Ovary (tissue), 9 donors: Measurements from ENCODE around the gene PLAA. TPM values are rescaled to one million over a fixed set of nuclear protein-coding genes. Genes with fewer than 3 reads are reported as not detected.

Experiments used
- DNase-seq, 5 donors: peaks; one replicate each; pipeline ENCODE4 v3.0.0-alpha.2; 2019 to 2020
- H3K27ac ChIP-seq, 2 donors: fragments of 200-600 bp; one replicate each; pipeline versions ENCODE4 v1.5.1 to v1.8.0; 2019 to 2022
- H3K27me3 ChIP-seq: fragments of 200-600 bp; one replicate; pipeline ENCODE4 v1.8.0; 2022
- H3K36me3 ChIP-seq: fragments of 200-600 bp; sonication (generic); one replicate; pipeline ENCODE4 v1.5.1; 2019
- H3K4me1 ChIP-seq: one replicate; pipeline ENCODE4 v1.8.1; 2013; ENCODE audit warnings: mild to moderate bottlenecking, moderate library complexity; ENCODE audit not compliant: insufficient read depth
- H3K4me3 ChIP-seq: fragments of 200-600 bp; sonication (generic); one replicate; pipeline ENCODE4 v1.5.1; 2017
- H3K9me3 ChIP-seq, 2 donors: fragments of 200-600 bp in 1 of 2; sonication (generic) in 1 of 2; one replicate each; pipeline versions ENCODE4 v1.5.1 to v1.8.1; 2013 to 2019; ENCODE audit warnings: mild to moderate bottlenecking in 1 of 2, moderate library complexity in 1 of 2
- EP300 ChIP-seq: sonication (generic); formaldehyde crosslinking; IDR thresholded peaks from one replicate; pipeline ENCODE4 v1.6.1; 2017; ENCODE audit warnings: antibody characterized with exemption
- POLR2A ChIP-seq: fragments of 450-650 bp; IDR thresholded peaks from one replicate; pipeline ENCODE4 v1.6.1; 2017; ENCODE audit warnings: antibody characterized with exemption, mild to moderate bottlenecking, moderate library complexity
- WGBS, 3 donors: extraction: QIAGEN DNeasy Blood & Tissue Kit in 1 of 3; methylation state at CpG; one replicate each; pipeline versions ENCODE4 v1.1.5 to v1.1.7; 2013 to 2017; 5-methylcytosine and 5-hydroxymethylcytosine counted together
- intact Hi-C, 4 donors: fragments of 100-400 bp; cut with DNase I; formaldehyde crosslinking; loops; one replicate each; pipeline versions ENCODE4 v1.11.0 to v1.15.1; 2022 to 2023
- polyA plus RNA-seq, 2 donors: library from polyadenylated mRNA; stranded (reverse); fragments of 200-250 nt in 1 of 2; fragments of 350-450 nt in 1 of 2; fragmentation: Illumina TruSeq in 1 of 2; extraction: RNeasy Lipid Tissue Mini Kit (QIAGEN cat#74804) in 1 of 2; gene quantifications; one replicate each; pipeline ENCODE4 v1.2.3, GENCODE V29; 2013 to 2014
- small RNA-seq: library from RNA; depleted of rRNA; stranded (forward); fragments of <200 nt; gene quantifications from one replicate; pipeline ENCODE3, GENCODE V24; 2016
- total RNA-seq, 7 donors: library from RNA; depleted of rRNA in 2 of 7; stranded (reverse); fragments of >200 nt in 2 of 7; fragmentation: NEBNext Ultra II Directional in 3 of 7; extraction: Animal tissue kit (Norgen Biotek cat#: 25700) in 3 of 7; gene quantifications; one replicate each; pipeline versions ENCODE4 v1.1.0 to v1.2.4, GENCODE V29; 2016 to 2023
- TF ChIP-seq, protein P1 (sequence below), 3 donors: fragments of 450-650 bp in 2 of 3; fragments of 200-600 bp in 1 of 3; IDR thresholded peaks; one replicate each; pipeline versions ENCODE4 v1.5.1 to v1.8.0; 2016 to 2022; ENCODE audit warnings: antibody characterized with exemption in 3 of 3, mild to moderate bottlenecking in 1 of 3
- donor health status: DM: no; HTN: no; CAD: no; lungs with moderate emphysema.
- donor health status: DM: no; HTN: no; CAD: no.
- donor health status: Bipolar disorder and iron deficiency.
- donor health status: DM: yes; HTN: yes; CAD: no.
- donor health status: DM: no; HTN: no; CAD: no.
- donor health status: DM: yes; HTN: yes; CAD: no.

PLAA gene
- total and polyA plus RNA-seq, 9 donors, result 11.6 to 27.2 (median 20.2) TPM

DNA sequence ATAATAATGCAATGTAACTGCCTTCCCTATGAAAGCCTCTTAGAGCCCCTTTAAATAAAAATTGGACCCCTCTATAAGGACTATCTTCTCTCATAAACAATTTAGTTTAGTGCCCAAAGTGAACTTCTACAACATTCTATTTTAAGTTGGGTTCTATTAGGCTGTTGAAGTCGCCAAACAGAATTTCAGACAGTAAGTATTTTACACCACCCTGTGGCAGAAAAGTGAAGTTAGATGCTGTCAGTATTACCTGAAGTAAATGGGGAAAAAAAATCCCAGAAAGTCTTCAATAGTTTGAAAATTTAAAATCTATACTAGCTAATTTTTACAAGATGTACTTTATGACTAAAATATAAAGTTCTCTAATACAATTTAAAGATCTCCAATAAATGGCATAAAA, 84.0 kb downstream of the PLAA start:
- no peaks in the 10 kb centered on the region for H3K9me3 ChIP-seq
- H3K27me3 ChIP-seq, result no peaks in the 10 kb centered on the region
- no peak overlapping the region for H3K4me3 ChIP-seq
- no peaks in the 10 kb centered on the region for H3K4me1 ChIP-seq
- intact Hi-C loops, result no loop called here
- H3K27ac ChIP-seq, result no peak overlapping the region
- TF ChIP-seq POLR2A, result no peak
- no peak for TF ChIP-seq EP300
- TF ChIP-seq, protein P1, sequence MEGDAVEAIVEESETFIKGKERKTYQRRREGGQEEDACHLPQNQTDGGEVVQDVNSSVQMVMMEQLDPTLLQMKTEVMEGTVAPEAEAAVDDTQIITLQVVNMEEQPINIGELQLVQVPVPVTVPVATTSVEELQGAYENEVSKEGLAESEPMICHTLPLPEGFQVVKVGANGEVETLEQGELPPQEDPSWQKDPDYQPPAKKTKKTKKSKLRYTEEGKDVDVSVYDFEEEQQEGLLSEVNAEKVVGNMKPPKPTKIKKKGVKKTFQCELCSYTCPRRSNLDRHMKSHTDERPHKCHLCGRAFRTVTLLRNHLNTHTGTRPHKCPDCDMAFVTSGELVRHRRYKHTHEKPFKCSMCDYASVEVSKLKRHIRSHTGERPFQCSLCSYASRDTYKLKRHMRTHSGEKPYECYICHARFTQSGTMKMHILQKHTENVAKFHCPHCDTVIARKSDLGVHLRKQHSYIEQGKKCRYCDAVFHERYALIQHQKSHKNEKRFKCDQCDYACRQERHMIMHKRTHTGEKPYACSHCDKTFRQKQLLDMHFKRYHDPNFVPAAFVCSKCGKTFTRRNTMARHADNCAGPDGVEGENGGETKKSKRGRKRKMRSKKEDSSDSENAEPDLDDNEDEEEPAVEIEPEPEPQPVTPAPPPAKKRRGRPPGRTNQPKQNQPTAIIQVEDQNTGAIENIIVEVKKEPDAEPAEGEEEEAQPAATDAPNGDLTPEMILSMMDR (IDR thresholded peaks at IDR 0.05), result no peak
- no peak for DNase-seq
- WGBS, 3 donors, result 12 to 27% (median 13%) methylated on average over 1 of the region's 1 CpG
- no peaks in the 10 kb centered on the region for H3K36me3 ChIP-seq

- H3K9me3 ChIP-seq, result no peaks in the 10 kb centered on the region
- no peak overlapping the region for H3K4me3 ChIP-seq
- DNase-seq, result no peak
- WGBS, 3 donors, result 78 to 83% (median 79%) methylated on average over 1 of the region's 1 CpG
- no peaks in the 10 kb centered on the region for H3K36me3 ChIP-seq
- no peaks in the 10 kb centered on the region for H3K27me3 ChIP-seq
- TF ChIP-seq POLR2A, result no peak
- no peak for TF ChIP-seq EP300
- TF ChIP-seq, protein P1 (IDR thresholded peaks at IDR 0.05), result peak in 1 of 3 donors; percentile 10
- no peaks in the 10 kb centered on the region for H3K4me1 ChIP-seq
- intact Hi-C loops, result loop anchor here in 1 of 4 donors (10.0 kb wide), 1 partner anchor 112 kb away; no protein-coding TSS in a partner anchor
- H3K27ac ChIP-seq, result no peak overlapping the region
These were observed 90.5 kb downstream of the PLAA start for GRCh38 chr9:26856413-26857032.

Small RNAs within 50 kb of the gene (small RNA-seq; reads per million reads assigned to genes)
- gene RN7SL100P, result not detected

Other genes with a start within 250 kb of the PLAA start
- gene CAAP1, start 54.4 kb downstream of the PLAA start, total RNA-seq, result 10 to 100 TPM in 5 of 7 donors, 1 to 10 TPM in 2; 8.5 to 15.0 (median 10.5) TPM
- gene CAAP1, start 54.4 kb downstream of the PLAA start, polyA plus RNA-seq, result 10 to 100 TPM in 1 of 2 donors, 1 to 10 TPM in 1; 6.7 to 14.0 TPM
- gene IFT74, start 9.2 kb upstream of the PLAA start, total RNA-seq, result 10 to 100 TPM; 15.0 to 24.6 (median 18.0) TPM
- gene IFT74, start 9.2 kb upstream of the PLAA start, polyA plus RNA-seq, result 10 to 100 TPM in 1 of 2 donors, 1 to 10 TPM in 1; 9.2 to 13.3 TPM
- gene LRRC19, start 58.4 kb upstream of the PLAA start, total RNA-seq, result under 1 TPM in 1 of 7 donors, not detected in 6; 0.08 TPM
- not detected for gene LRRC19, start 58.4 kb upstream of the PLAA start, polyA plus RNA-seq
- 10 to 100 TPM in 1 of 7 donors, 1 to 10 TPM in 6; 2.0 to 10.5 (median 4.0) TPM for gene TEK, start 162.0 kb upstream of the PLAA start, total RNA-seq
- 10 to 100 TPM in 1 of 2 donors, 1 to 10 TPM in 1; 7.7 to 22.2 TPM for gene TEK, start 162.0 kb upstream of the PLAA start, polyA plus RNA-seq